Brain microvascular endothelial cell (primary cell): ENCODE results near the gene VPS18.

Experiments used
- DNase-seq: peaks from one replicate; pipeline ENCODE4 v3.0.0-alpha.2; 2020
- H3K27ac ChIP-seq: fragments of 250-450 bp; sonication (Bioruptor Pico); 2 replicates; pipeline ENCODE4 v1.5.1; 2020; ENCODE audit warnings: mild to moderate bottlenecking, moderate library complexity
- H3K27me3 ChIP-seq: fragments of 250-450 bp; sonication (Bioruptor Pico); replicated peaks from 2 replicates; pipeline ENCODE4 v1.5.1; 2020; ENCODE audit warnings: mild to moderate bottlenecking
- H3K36me3 ChIP-seq: fragments of 250-450 bp; sonication (Bioruptor Pico); replicated peaks from 2 replicates; pipeline ENCODE4 v1.5.1; 2020; ENCODE audit warnings: mild to moderate bottlenecking
- H3K4me3 ChIP-seq: 2 replicates; pipeline ENCODE4 v1.5.1; 2011; ENCODE audit warnings: low read depth, mild to moderate bottlenecking, control low read depth, low read length, moderate library complexity
- CTCF ChIP-seq: IDR thresholded peaks from 2 replicates; pipeline ENCODE4 v1.5.1; 2011; ENCODE audit warnings: low read depth, mild to moderate bottlenecking, moderate library complexity, low read length, control low read depth, inconsistent platforms; ENCODE audit errors: missing control alignments
- in situ Hi-C: cut with HindIII; loops from 2 replicates; pipeline ENCODE4 v1.10.0; 2017; ENCODE audit warnings: low sequenced_read_pairs, low pct_ligation_motif_present

VPS18 gene

GRCh38 chr15:40942337-40942854 is 48.1 kb downstream of the VPS18 start:
- Histone ChIP-seq H3K4me3 (peak overlapping the region; percentile 60), H3K27ac (no peak overlapping the region), H3K27me3 (no peaks in the 10 kb centered on the region), H3K36me3 (no peaks in the 10 kb centered on the region)
- no peak for TF ChIP-seq CTCF
- no peak for DNase-seq
- in situ Hi-C loops: no loop called here

GRCh38 chr15:40942878-40943277 is 48.6 kb downstream of the VPS18 start:
- TF ChIP-seq CTCF: no peak
- Histone ChIP-seq H3K27me3 (no peaks in the 10 kb centered on the region), H3K27ac (no peak overlapping the region), H3K36me3 (no peaks in the 10 kb centered on the region), H3K4me3 (no peak overlapping the region)
- no peak for DNase-seq
- in situ Hi-C loops: no loop called here

GRCh38 chr15:40943764-40944365 is 49.6 kb downstream of the VPS18 start:
- Histone ChIP-seq H3K4me3 (no peak overlapping the region), H3K27me3 (no peaks in the 10 kb centered on the region), H3K36me3 (no peaks in the 10 kb centered on the region), H3K27ac (no peak overlapping the region)
- TF ChIP-seq CTCF: no peak
- in situ Hi-C loops: no loop called here
- DNase-seq: no peak

GRCh38 chr15:40944510-40945296 is 50.5 kb downstream of the VPS18 start:
- no peak for DNase-seq
- Histone ChIP-seq H3K27me3 (no peaks in the 10 kb centered on the region), H3K27ac (no peak overlapping the region), H3K36me3 (no peaks in the 10 kb centered on the region), H3K4me3 (no peak overlapping the region)
- TF ChIP-seq CTCF: no peak
- in situ Hi-C loops: no loop called here

GRCh38 chr15:40948706-40949473 is 54.6 kb downstream of the VPS18 start:
- no peak for TF ChIP-seq CTCF
- Histone ChIP-seq H3K36me3 (no peaks in the 10 kb centered on the region), H3K27ac (no peak overlapping the region), H3K27me3 (no peaks in the 10 kb centered on the region), H3K4me3 (no peak overlapping the region)
- no peak for DNase-seq
- in situ Hi-C loops: no loop called here
